Tibial nerve (tissue), 3 donors: Measurements from ENCODE around the gene GRIN2B.

Source experiments
- CTCF ChIP-seq, 5 experiments: fragments of 200-600 bp in 3 of 5; fragments of 450-650 bp in 2 of 5; sonication (generic) in 3 of 5; IDR thresholded peaks; one replicate each; pipeline ENCODE4 v1.5.1; 2016 to 2019; ENCODE audit warnings: antibody characterized with exemption in 5 of 5, mild to moderate bottlenecking in 3 of 5, moderate library complexity in 2 of 5
- POLR2A ChIP-seq, 2 donors: fragments of 450-650 bp; IDR thresholded peaks; one replicate each; pipeline ENCODE4 v1.6.1; 2017; ENCODE audit warnings: antibody characterized with exemption in 2 of 2, mild to moderate bottlenecking in 2 of 2, moderate library complexity in 2 of 2

- TF ChIP-seq CTCF (IDR thresholded peaks at IDR 0.05), result no peak
- no peak for TF ChIP-seq POLR2A (IDR thresholded peaks at IDR 0.05)
These were observed 2.5 kb downstream of the GRIN2B start for GRCh38 chr12:13978876-13979275.
